ENCODE data around the gene LOXL4.

LOXL4 gene

DNA sequence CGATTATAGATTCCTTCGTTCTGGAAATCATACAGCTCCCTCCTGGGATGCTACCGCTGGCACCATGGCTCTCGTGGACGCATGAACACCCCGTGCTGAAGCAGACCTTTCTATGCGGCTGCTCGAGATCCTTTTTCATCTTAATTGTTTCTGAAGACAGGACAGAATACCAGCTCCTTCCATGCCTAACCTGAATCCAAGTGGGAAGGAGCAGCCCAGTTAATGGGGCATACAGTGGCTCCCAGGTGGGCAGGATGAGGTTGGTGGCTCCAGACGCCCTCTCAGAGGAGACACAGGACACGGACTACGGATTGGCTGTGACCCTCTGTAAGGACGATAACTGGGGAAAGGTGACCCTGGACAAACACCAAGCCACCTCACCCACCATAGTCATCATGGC lies 18.4 kb upstream of the LOXL4 start:
- in situ Hi-C loops (cut with MboI; ENCODE audit: low sequenced_read_pairs), result no loop called here
- no peaks in the 10 kb centered on the region for H3K4me1 ChIP-seq
- H3K9me3 ChIP-seq, result no peaks in the 10 kb centered on the region
- H3K36me3 ChIP-seq (replicated peaks), result no peaks in the 10 kb centered on the region
- H3K4me3 ChIP-seq, result no peak overlapping the region
- no peaks in the 10 kb centered on the region for H3K27me3 ChIP-seq (ENCODE audit: low read depth)
- DNase-seq (ENCODE audit: low spot score in 2 of 2), result no peak

DNA sequence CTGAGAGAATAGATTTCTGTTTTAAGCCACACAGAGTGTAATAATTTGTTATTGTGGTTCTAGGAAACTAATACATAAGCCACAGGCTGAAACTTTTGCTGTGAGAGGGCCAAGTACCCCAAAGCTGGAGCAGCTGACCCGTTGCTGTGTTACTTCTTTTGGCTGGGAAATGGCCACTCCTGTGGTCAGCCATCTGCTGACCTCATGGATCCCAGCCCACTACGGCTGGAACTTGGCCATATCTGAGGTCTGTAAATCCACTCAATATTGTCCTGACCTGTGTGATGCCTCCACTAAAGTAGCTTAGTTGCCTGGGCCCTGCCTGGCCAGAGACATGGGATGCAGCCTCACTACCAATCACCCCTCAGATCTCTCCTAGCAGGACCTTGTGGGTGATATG lies 17.4 kb upstream of the LOXL4 start:
- in situ Hi-C loops (cut with MboI; ENCODE audit: low sequenced_read_pairs), result no loop called here
- H3K9me3 ChIP-seq, result no peaks in the 10 kb centered on the region
- H3K4me1 ChIP-seq, result no peaks in the 10 kb centered on the region
- H3K36me3 ChIP-seq (replicated peaks), result no peaks in the 10 kb centered on the region
- DNase-seq (ENCODE audit: low spot score in 2 of 2), result no peak
- no peaks in the 10 kb centered on the region for H3K27me3 ChIP-seq (ENCODE audit: low read depth)
- H3K4me3 ChIP-seq, result no peak overlapping the region

DNA sequence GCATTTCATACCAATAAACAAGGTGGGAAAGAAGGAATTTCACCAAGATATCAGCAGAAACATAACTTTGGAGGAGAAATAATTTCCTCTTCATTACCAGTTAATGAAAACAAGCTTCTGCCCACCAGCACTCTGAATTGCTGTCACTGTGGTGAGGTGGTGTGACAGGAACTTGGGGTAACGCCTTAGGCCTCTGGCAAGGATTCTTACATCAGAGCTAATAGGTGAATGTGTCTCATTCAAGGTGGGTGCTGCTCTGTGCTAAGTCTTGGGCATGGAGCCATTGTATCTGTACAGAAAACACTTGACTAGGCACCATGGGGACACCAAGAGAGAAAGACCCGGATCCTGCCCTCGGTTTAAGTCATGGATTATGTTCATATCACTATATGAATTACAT lies 8.3 kb upstream of the LOXL4 start:
- Histone ChIP-seq H3K36me3 (replicated peaks) (no peaks in the 10 kb centered on the region), H3K9me3 (no peaks in the 10 kb centered on the region), H3K4me3 (no peak overlapping the region), H3K4me1 (no peaks in the 10 kb centered on the region), H3K27me3 (ENCODE audit: low read depth) (peaks cover 6% of the 10 kb centered on the region)
- DNase-seq (ENCODE audit: low spot score in 2 of 2), result no peak
- in situ Hi-C loops (cut with MboI; ENCODE audit: low sequenced_read_pairs), result no loop called here

DNA sequence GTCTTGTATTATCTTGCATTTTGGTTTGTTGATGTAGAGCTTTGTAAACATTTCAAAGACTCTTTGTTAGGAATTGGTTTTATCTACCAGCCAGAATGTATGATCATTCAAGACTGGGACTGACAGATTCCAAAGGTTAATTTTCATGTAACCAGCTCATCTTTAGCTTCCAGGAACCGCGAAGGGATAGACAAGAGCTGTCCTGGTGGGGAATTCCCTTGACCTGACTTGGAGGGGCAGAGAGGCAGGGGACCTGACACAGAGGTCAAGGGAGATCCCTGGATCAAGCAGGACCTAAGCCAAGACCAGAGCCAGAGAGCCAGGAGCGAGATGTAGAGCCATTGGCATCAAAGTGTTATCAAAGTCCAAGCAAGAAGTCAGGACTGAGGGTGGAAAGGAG lies 6.6 kb upstream of the LOXL4 start:
- in situ Hi-C loops (cut with MboI; ENCODE audit: low sequenced_read_pairs), result no loop called here
- Histone ChIP-seq H3K4me3 (no peak overlapping the region), H3K9me3 (no peaks in the 10 kb centered on the region), H3K27me3 (ENCODE audit: low read depth) (no peaks in the 10 kb centered on the region), H3K36me3 (replicated peaks) (no peaks in the 10 kb centered on the region), H3K4me1 (no peaks in the 10 kb centered on the region)
- no peak for DNase-seq (ENCODE audit: low spot score in 2 of 2)

DNA sequence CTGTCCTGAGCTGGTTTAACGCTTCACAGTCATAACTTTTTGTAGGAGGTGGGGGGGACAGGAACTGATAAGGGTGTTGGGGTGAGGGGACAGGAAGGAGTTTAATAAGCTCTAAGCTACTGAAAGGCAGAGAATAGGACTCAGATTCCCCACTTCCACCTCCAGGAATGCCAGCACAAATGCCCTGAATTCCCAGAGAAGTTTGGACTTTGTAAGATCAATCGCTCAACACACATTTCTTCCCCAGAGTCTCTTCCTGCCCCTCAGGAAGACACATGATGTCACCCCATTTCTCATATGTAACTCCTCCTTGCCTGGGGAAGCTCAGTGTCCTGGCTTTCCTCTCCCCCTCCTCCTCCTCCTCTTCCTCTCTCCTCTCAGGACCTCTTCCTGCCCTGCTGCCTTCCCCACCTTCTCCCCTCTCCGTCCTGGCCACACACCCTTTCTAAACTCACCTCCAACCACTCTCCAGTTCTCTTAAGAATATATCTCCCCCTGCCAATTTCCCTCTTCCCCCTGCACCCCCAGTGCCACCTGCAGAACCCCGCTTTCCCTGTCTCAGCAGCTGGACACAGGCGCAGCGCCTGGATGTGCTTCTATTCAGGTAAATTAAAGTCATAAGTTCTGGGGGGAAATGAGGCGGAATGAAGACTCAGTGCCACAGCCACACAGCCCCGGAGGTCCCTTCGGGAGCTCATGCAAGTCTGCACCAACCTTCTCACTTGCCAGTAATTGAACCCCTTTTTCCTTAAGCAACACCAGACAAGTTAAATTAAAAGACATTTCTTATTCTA lies 5.3 kb upstream of the LOXL4 start:
- no peak for DNase-seq (ENCODE audit: low spot score in 2 of 2)
- in situ Hi-C loops (cut with MboI; ENCODE audit: low sequenced_read_pairs), result no loop called here
- H3K4me1 ChIP-seq, result 0 out of 2 replicates have a peak, but pooled peaks cover 2% of the 10 kb centered on the region
- H3K36me3 ChIP-seq (replicated peaks), result no peaks in the 10 kb centered on the region
- H3K4me3 ChIP-seq, result no peak overlapping the region
- H3K27me3 ChIP-seq (ENCODE audit: low read depth), result no peaks in the 10 kb centered on the region
- H3K9me3 ChIP-seq, result no peaks in the 10 kb centered on the region

DNA sequence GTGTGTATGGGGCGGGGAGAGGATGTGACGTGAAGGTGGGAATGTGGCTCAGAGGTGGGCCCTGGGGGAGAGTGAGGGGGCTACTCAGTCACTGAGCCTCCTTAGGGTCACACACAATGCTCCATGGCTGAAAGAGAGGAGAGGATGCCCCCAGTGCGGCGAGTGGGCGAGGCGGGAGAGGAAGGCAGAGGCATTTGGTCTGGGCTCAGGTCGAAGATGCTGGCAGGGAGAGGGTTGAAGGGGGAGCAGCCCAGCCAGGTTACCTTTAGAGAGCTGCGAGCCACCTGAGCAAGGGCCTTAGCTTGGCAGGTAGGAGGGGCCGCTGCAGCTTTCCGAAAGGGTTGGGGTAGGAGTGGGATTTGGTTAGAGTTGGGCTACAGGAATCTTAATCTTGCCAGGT lies 4.7 kb upstream of the LOXL4 start:
- 0 out of 2 replicates have a peak, but pooled peaks cover 2% of the 10 kb centered on the region for H3K4me1 ChIP-seq
- H3K36me3 ChIP-seq (replicated peaks), result no peaks in the 10 kb centered on the region
- in situ Hi-C loops (cut with MboI; ENCODE audit: low sequenced_read_pairs), result no loop called here
- no peaks in the 10 kb centered on the region for H3K27me3 ChIP-seq (ENCODE audit: low read depth)
- no peak for DNase-seq (ENCODE audit: low spot score in 2 of 2)
- H3K4me3 ChIP-seq, result no peak overlapping the region
- H3K9me3 ChIP-seq, result no peaks in the 10 kb centered on the region

DNA sequence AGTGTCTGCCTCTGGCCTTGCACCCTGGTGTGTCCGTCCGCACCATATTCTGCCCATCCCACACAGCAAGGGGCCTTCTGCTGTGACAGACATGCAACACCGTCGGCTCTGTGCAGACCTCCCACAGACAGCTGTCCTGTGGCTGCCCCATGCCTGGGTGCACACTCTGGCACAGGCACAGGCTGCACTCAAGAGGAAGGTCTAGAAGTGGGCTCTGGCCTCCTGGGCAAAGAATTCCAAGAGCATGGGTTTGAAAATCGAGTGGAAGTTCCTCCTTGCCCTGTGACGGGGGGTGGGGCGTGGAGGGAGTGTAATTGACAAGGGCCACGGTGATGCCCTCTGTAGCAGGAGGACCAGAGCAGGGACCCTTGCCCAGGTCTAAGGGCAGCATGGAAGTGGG lies 4.3 kb upstream of the LOXL4 start:
- in situ Hi-C loops (cut with MboI; ENCODE audit: low sequenced_read_pairs), result no loop called here
- Histone ChIP-seq H3K4me1 (0 out of 2 replicates have a peak, but pooled peaks cover 2% of the 10 kb centered on the region), H3K9me3 (no peaks in the 10 kb centered on the region), H3K27me3 (ENCODE audit: low read depth) (no peaks in the 10 kb centered on the region), H3K36me3 (replicated peaks) (no peaks in the 10 kb centered on the region), H3K4me3 (no peak overlapping the region)
- no peak for DNase-seq (ENCODE audit: low spot score in 2 of 2)

DNA sequence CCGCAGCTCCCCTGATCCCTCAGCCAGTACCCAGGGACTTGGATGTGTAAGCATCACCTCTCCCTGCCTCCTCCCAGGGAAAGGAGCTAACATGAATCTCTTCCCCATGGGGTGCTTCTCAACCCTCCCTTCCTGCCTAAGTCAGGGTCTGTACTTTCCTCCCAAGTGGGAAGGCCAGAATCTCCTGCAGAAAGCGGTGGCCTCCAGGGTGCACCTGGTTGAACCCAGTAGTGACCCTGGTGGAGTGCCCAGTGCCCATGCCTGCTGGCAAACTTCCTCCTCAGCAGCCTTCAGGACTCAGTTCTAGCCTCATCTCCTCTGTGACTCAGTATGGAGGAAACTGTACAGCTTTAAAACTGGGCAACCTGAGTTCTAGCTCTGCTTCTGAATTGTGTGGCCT lies 2.8 kb upstream of the LOXL4 start:
- in situ Hi-C loops (cut with MboI; ENCODE audit: low sequenced_read_pairs), result no loop called here

DNA sequence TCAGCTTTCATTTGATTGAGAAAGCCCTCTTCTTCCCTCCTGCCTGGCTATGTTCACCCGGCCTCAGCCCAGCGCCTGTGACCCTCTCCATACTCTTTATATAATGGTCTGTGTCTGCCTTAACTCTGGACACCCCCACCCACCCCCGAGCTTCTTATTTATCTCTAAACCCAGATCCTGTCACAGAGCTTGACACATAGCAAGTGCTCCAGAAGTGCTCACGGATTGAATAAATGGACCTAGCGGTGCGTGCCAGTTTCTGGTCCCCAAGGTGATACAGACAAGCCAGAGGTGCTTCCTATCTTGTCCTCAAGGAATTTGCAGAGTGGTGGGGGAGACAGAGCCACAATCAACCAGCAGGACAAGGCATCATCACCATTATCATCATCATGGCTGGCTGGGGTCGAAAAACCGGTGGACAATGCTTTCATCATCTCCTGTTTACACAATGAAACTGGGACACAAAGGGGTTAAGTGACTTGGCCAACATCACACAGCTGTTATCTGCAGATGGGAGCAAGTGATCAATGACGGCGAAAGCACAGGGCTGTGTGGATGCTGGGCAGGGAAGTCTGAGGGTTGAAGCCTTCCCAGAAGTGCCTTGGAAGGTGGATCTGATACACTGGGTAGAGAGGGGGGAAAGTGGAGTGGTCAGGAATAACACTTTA lies 2.2 kb upstream of the LOXL4 start:
- no peak for DNase-seq (ENCODE audit: low spot score in 2 of 2)
- Histone ChIP-seq H3K4me1 (0 out of 2 replicates have a peak, but pooled peaks cover 2% of the 10 kb centered on the region), H3K4me3 (no peak overlapping the region), H3K36me3 (replicated peaks) (no peaks in the 10 kb centered on the region), H3K27me3 (ENCODE audit: low read depth) (no peaks in the 10 kb centered on the region), H3K9me3 (no peaks in the 10 kb centered on the region)
- in situ Hi-C loops (cut with MboI; ENCODE audit: low sequenced_read_pairs), result no loop called here

More for the DNA sequence above, 2.8 kb upstream of the LOXL4 start:
- Histone ChIP-seq H3K36me3 (replicated peaks) (no peaks in the 10 kb centered on the region), H3K4me1 (0 out of 2 replicates have a peak, but pooled peaks cover 2% of the 10 kb centered on the region), H3K27me3 (ENCODE audit: low read depth) (no peaks in the 10 kb centered on the region), H3K4me3 (no peak overlapping the region), H3K9me3 (no peaks in the 10 kb centered on the region)
- no peak for DNase-seq (ENCODE audit: low spot score in 2 of 2)

DNA sequence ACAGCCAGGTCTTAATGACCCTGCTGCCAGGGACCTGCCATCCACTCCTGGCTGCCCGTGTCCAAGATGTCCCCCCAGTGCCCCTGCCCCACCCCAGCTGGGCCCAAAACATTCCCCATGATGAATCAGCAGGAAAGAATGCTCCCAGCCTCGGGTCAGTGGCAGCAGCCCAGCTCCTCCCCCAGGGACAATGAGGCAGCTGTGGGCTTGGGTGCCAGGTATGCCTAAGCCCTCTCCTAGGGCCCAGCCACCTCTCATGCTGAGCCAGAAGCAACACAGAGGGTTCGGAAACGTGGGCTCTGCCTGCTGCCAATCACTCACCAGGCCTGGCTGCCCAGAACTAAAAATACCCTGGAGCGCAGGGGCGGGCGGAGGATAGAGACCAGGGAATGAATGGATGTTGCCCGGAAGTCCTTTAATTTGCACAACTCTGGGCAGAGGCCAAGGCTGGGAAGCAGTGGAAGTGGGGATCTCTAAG lies 1.5 kb upstream of the LOXL4 start:
- in situ Hi-C loops (cut with MboI; ENCODE audit: low sequenced_read_pairs), result no loop called here
- Histone ChIP-seq H3K27me3 (ENCODE audit: low read depth) (no peaks in the 10 kb centered on the region), H3K9me3 (no peaks in the 10 kb centered on the region), H3K36me3 (replicated peaks) (no peaks in the 10 kb centered on the region), H3K4me3 (no peak overlapping the region), H3K4me1 (0 out of 2 replicates have a peak, but pooled peaks cover 2% of the 10 kb centered on the region)
- DNase-seq (ENCODE audit: low spot score in 2 of 2), result peak in 1 of 2 experiments; percentile 30

DNA sequence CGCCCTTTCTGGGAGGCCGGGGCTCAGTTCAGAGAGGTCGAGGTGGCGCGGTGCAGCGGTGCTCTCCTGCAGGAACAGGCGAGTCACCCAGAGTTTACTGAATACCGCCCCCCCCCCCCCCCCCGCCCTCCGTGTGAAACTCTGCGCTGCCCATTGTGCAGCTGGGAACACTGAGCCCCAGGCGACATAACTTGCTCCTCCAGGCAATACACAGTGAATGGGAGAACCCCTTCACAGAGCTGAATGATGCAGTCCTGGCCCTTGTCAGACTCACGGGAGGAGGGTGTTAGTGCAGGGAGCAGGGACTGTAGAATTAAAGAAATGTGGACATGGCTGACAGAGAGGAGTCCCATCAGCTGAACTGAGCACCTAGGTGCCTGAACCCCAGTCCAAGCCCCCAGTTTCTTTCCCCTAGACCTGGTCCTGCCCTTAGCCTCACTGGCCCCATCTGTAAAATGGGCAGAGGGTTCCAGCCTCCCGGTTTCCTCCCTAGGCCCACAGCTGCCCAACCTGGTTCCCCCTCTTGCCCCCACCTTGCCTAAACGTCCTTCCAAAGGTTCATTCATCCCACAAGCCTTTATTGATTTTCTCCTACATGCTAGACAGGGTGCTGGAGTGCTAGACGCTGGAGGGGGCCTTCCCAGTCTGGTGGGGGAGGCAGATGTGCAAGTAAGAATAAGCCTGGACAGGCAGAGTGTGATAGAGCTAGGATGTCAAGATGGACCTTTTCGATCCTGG lies 869 bp upstream of the LOXL4 start:
- in situ Hi-C loops (cut with MboI; ENCODE audit: low sequenced_read_pairs), result no loop called here
- Histone ChIP-seq H3K36me3 (replicated peaks) (no peaks in the 10 kb centered on the region), H3K27me3 (ENCODE audit: low read depth) (no peaks in the 10 kb centered on the region), H3K4me1 (0 out of 2 replicates have a peak, but pooled peaks cover 2% of the 10 kb centered on the region), H3K9me3 (no peaks in the 10 kb centered on the region), H3K4me3 (peak overlapping the region; percentile 19; the same call in 1 of the 2 replicates)
- no peak for DNase-seq (ENCODE audit: low spot score in 2 of 2)

DNA sequence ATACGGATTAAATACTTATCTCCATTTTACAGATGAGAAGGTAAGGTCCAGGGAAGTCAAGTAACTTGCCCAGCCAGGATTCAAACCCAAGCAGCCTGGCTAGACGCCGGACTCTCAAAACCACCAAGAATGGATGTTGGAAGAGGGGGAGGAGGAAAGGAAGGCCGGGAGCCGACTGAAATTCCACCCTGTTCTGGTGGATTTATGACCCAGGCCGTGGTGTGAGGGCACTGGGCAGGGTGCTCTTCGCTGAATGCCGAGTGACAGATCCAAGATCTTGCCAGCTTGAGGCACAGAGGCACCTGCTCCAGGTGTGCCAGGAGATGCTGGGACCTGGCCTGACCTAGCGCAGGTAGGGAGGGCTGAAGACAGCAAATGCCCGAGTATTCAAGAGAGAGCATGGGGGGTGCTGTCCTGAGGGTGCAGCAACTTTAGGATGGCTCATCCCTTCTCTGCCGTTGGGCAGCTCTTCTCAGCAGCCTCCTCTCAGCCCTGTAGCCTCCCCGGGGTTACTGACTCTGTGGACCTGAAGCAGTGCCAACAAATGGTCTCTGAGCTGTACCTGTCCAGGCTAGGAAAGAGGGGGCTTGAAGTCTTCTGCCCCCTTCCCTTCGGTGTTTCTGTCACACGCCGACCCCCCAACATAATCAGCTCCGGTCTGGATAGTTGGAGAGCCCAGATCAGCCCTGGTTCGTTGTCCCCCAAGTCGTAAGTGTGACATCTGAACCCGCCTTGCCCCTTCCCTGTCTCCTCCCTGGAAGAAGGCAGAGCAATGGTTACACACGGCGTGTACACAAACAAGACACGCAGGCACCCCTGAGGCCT lies 713 bp downstream of the LOXL4 start:
- H3K9me3 ChIP-seq, result no peaks in the 10 kb centered on the region
- DNase-seq (ENCODE audit: low spot score in 2 of 2), result no peak
- in situ Hi-C loops (cut with MboI; ENCODE audit: low sequenced_read_pairs), result no loop called here
- H3K4me1 ChIP-seq, result 0 out of 2 replicates have a peak, but pooled peaks cover 2% of the 10 kb centered on the region
- no peaks in the 10 kb centered on the region for H3K27me3 ChIP-seq (ENCODE audit: low read depth)
- no peaks in the 10 kb centered on the region for H3K36me3 ChIP-seq (replicated peaks)
- H3K4me3 ChIP-seq, result peak overlapping the region; percentile 6; the same call in 1 of the 2 replicates

DNA sequence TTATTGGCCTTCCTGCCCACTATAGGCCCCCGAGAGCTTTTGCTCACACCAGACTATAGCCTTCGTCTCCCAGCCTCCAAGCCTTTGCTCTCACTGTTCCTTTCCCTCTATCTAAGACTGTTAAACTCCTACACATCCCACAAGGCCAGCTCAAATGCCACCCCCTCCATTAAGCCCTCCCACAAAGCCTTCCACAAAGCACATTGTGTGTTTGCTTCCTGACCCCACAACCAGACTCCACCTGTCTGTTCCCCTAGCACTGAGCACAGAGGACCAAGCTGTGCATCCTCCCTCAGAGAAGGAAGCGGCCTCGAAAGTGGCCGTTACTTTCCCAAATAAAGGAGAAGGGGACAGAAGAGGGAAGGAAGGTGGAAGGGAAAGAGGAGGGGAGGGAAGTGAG lies 1.3 kb downstream of the LOXL4 start:
- no peak overlapping the region for H3K4me3 ChIP-seq

More for the DNA sequence above, 1.3 kb downstream of the LOXL4 start:
- DNase-seq (ENCODE audit: low spot score in 2 of 2), result no peak
- in situ Hi-C loops (cut with MboI; ENCODE audit: low sequenced_read_pairs), result no loop called here
- H3K9me3 ChIP-seq, result no peaks in the 10 kb centered on the region
- H3K4me1 ChIP-seq, result 0 out of 2 replicates have a peak, but pooled peaks cover 2% of the 10 kb centered on the region
- no peaks in the 10 kb centered on the region for H3K27me3 ChIP-seq (ENCODE audit: low read depth)
- H3K36me3 ChIP-seq (replicated peaks), result no peaks in the 10 kb centered on the region

All from HAP-1 (cell line).